GM21576 (cell line): ENCODE results near the gene STK32B.
"Not testable (repeated sequence)": the region's sequence is repeated elsewhere in the genome, so short reads cannot be mapped to it uniquely, and the experiment has no call there.

Experiments used
- ATAC-seq: cut with Tn5 transposase; IDR thresholded peaks from one replicate; pipeline ENCODE4 v1.9.1; 2021; ENCODE audit warnings: mild to moderate bottlenecking, moderate library complexity; ENCODE audit not compliant: unreplicated experiment

The STK32B gene

DNA sequence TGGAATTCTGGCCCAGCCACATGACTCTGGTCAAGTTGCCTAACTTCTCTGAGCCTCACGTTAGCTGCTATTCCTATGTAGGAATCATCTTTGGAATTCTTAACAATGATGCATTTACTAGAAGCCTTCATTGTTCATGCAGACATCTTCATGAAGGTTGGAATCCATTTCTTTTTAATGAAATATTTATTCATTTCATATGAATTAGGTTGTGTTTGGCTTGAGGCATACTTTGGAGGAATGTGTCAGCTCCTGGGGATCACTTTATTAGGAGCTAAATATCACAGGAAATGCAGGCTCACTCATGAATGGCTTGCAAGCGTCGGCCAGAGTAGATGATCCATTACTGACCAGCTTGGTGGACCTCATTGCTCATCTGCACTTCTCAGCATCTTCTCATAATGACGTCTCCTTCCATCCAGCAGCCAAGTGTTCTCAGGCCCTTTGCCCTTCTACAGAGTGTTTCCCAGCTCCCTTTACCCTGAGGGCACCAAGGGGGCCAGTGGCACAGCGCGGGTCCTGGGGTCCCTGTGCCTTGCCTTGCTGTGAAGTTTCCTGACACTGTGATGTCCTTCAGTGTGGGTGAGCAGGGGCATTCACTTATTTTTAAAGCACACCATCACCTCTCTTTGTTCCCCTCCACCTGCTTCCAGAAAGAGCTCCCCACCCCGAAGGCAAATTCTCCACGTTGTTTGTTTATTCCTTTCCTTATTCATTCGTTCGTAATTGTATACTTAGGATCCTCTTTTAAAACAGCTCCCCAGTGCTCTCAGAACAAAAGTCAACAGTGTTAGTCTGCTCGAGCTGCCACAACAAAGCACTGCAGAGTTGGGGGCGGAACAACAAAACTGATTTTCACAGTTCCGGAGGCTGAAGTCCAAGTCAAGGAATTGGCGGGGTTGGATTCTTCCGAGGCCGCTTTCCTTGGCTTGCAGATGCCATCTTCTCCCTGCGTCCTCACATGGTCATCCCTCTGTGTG lies 106.8 kb downstream of the STK32B start:
- no peak for ATAC-seq

GRCh38 chr4:5158825-5159224 lies 107.5 kb downstream of the STK32B start:
- no peak for ATAC-seq

GRCh38 chr4:5160668-5161067 lies 109.4 kb downstream of the STK32B start:
- no peak for ATAC-seq

GRCh38 chr4:5162909-5163508 lies 111.7 kb downstream of the STK32B start:
- ATAC-seq, result no peak

DNA sequence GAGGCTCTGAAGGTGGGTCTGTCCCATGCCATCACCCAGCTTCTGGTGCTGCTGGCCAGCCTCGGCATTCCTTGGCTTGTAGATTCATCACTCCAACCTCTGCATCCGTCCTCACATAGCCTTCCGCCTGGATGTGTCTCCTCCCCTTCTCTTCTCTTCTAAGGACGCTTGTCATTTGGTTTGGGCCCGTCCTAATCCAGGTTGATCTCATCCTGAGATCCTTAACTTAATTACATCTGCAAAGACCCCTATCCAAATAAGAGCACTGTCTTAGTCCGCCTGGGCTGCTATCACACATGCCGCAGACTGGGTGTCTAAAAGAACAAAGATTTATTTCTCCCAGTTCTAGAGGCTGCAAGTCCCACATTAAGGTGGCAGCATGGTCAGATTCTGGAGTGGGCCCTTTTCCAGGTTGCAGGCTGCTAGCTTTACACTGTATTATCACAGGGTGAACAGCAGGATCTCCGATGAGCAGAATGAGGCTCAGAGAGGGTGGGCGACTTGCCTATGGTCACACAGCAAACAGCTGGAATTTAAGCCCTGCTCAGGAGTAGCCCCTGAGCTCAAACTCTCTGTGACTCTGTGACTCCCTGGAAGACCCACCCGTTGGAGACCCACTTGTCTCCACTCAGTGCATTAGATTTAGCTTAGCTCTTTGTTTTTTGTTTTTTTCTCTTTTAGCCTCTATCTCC lies 113.1 kb downstream of the STK32B start:
- no peak for ATAC-seq

DNA sequence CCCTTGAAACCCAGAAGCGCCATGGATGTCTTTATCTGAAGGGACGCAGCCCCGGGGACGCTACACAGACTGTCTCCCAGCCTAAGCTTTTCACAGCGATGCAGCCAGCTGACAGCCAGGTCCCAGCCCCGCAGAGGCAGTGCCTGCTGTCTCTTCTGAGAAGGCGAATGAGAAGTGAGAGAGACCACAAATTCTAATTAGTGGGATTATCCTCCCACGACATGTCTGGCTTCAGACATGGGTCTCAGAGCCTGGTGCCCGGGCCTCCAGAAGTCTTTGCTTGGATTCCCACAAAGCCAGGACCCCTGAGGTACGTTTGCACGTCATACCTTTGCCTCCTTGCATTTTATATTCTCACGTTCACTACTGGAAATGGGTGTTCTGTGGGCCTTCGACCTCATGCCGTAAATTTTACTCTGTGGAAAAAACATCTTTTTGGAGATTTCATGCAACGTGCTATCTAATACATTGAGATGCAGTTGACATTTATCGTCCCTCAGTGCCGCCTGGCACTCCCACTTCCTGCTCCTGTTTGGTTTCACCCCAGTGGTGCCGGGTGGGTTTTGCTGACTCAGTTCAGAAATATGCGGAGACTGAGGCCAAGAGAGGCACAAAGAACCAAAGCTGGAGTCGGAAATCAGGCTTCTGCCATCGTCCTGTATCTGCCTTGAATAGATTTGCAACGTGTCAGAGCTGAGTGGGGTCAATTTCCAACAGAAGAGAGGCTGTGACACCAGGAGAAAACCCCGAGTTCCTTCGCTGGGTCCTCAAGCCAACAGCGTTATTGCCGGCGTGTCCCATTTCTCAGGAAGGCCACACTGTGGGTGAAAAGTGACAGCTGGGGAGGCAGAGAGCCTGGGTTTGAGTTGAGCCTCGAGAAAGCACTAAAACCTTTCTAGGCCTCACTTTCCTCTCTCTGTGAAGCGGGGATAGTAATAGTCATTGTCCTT lies 114.4 kb downstream of the STK32B start:
- ATAC-seq, result no peak

GRCh38 chr4:5166377-5166776 lies 115.1 kb downstream of the STK32B start:
- ATAC-seq, result no peak

DNA sequence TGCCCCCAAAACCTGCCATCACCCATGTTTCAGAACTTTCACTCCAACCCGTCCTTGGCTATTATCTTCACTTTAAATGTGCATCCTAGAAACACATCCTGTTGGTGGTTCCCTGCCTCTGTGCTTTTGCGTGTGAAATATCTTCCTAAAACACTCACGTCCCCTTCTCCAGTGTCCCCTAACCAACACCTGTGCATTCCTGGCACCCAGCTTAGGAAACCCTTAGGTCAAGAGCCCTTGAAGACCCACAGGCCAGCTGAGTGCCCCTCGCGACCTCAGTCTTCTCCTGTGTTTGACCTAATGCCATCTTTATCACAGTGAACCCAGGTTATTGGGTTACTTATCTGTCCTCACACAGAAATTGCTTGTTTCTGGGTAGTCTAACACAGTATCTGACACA lies 117.6 kb downstream of the STK32B start:
- no peak for ATAC-seq

DNA sequence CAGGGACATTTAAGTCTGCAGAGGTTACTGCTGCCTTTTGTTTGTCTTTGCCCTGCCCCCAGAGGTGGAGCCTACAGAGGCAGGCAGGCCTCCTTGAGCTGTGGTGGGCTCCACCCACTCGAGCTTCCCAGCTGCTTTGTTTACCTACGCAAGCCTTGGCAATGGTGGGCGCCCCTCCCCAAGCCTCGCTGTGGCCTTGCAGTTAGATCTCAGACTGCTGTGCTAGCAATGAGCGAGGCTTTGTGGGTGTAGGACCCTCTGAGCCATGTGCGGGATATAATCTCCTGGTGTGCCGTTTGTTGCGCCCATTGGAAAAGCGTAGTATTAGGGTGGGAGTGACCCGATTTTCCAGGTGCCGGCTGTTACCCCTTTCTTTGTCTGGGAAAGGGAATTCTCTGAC lies 124.6 kb downstream of the STK32B start:
- not testable (repeated sequence) for ATAC-seq

DNA sequence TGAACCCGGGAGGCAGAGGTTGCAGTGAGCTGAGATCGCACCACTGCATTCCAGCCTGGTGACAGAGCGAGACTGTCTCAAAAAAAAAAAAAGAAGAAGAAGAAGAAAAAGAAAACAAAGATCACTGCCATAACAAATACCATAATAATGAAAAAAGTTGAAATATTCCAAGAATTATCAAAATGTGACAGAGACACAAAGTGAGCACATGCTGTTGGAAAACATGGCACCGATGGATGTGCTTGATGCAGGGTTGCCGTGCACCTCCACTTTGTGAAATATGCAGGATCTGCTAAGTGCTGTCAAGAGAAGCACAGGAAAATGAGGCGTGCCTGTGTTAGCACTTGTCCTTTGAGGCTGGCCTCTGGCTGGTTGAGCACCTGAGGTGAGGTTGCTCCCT lies 133.3 kb downstream of the STK32B start:
- ATAC-seq, result no peak

DNA sequence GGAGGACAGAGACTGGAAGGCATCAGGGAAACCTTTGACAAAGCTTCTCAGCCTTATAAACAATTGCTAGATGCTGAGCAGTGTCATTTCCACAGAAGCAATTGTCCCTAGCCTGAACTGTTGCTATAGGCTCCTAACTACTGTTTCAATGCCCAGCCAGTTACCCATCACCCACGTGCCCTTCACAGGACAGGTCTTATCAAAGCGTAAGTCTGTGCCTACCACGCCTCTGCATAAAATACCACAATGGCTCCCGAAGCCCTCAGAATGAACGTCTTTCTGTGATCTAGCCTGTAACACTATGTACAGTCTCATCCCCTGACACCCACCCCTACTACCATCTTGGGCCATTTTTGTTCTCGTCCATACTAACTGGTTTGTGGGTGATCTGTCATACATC lies 134.3 kb downstream of the STK32B start:
- ATAC-seq, result no peak

- no peak for ATAC-seq
Measured at GRCh38 chr4:5186271-5187064, 135.2 kb downstream of the STK32B start.

DNA sequence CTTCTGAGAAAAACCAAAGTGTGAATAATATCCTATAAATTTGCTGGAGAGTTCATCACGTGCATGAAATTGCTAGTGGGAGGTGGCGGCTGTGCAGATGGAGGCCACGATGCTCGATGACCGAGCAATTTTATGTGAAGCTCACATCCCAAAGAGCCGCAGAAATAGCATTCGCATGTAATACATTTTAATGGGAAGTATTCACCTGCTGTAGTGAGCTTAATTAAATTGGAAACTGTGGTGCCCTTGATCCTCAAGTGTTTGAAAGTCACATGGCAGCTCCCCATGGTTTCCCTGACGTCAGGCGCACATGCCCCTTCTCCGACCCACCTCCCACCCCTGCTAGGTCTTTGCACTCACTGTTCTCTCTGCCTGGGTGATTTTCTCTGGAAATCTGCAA lies 136.8 kb downstream of the STK32B start:
- no peak for ATAC-seq

- no peak for ATAC-seq
Measured at GRCh38 chr4:5191831-5192230, 140.6 kb downstream of the STK32B start.

GRCh38 chr4:5192271-5192670 lies 141.0 kb downstream of the STK32B start:
- no peak for ATAC-seq

- ATAC-seq, result no peak
Measured at GRCh38 chr4:5192678-5193077, 141.4 kb downstream of the STK32B start.

GRCh38 chr4:5198656-5199541 lies 147.6 kb downstream of the STK32B start:
- ATAC-seq, result no peak

- no peak for ATAC-seq
Measured at GRCh38 chr4:5199912-5200311, 148.6 kb downstream of the STK32B start.

DNA sequence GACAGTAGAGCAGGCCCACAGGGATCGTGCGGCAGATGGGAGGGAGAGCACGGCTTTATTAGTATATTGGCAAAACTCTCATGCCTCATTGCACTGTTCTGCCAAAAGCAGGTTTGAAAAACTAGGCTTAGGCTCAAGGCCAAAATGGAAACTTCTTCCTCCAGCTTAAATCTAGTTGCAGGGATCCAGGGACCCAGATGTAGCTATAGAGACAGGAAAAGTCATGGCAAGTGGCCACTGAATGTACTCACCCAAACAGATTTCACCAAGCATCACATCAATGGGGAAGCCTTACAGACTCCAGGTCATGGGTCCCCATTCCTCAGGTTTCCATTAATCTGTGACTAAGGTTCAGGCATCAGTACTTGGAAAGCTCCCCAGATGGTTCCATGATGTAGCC lies 149.2 kb downstream of the STK32B start:
- no peak for ATAC-seq
